Adipose tissue (tissue), 3 donors: ENCODE measurements around the gene VCP. TPM values are rescaled to one million over a fixed set of nuclear protein-coding genes. Genes with fewer than 3 reads are reported as not detected.
A peak's percentile ranks its signal among the peaks of the same experiment; 100 is the strongest.

Experiments used
- H3K27ac ChIP-seq: one replicate; pipeline ENCODE4 v1.5.1; 2013; ENCODE audit warnings: low read depth, low read length
- WGBS, 3 donors: extraction: QIAGEN DNeasy Blood & Tissue Kit; methylation state at CpG; one replicate each; pipeline ENCODE4 v1.1.7; 2013; 5-methylcytosine and 5-hydroxymethylcytosine counted together
- polyA plus RNA-seq, 3 donors: library from polyadenylated mRNA; stranded (reverse); fragments of 200-250 nt; gene quantifications; one replicate each; pipeline ENCODE4 v1.2.3, GENCODE V29; 2013
- donor health status: healthy with polysubstance abuse.
- donor health status: Bipolar disorder and iron deficiency.
- donor health status: healthy.

VCP gene
- polyA plus RNA-seq, 3 donors, result 53.4 to 148 (median 54.3) TPM

DNA sequence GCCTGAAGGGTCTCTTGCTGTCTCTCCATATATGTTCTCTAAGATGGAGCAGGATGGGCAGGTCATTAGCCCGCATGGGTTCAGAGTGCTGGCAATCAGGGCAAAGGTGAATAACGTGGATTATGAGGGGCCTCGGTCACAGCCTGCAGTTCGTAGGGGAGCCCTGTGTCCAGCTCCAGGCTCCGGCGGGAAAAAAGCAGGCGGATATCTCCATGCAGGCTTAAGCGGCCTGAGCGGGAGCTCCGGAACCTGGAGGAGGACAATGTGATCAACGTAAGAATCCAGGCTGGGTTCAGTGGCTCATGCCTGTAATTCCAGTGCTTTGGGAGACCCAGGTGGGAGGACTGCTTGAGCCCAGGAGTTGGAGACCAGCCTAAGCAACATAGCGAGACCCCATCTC is 32.7 kb upstream of the VCP start:
- WGBS, 3 donors, result 91% methylated on average over 12 of the region's 12 CpGs
- H3K27ac ChIP-seq, result no peak overlapping the region

DNA sequence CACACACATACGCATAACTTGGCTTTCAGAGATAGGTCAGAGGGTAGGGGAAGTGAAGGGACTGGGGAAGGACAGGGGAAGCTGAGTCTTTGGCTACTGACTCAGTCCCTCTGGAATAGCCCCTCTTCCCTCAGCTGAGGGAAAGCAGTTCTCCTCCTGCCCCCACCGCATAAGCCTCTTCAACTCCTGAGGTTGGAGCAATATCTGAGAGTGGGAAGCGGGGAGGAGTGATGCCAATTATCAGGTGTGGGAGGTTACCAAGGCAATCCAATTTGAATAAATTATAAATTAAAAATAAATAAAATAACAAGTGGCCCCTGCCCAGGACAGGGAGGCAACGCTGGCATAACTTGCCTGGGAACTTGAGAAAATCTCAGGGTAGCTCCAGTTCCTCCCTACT is 32.2 kb upstream of the VCP start:
- H3K27ac ChIP-seq, result no peak overlapping the region
- WGBS, 3 donors, result 89 to 92% (median 90%) methylated on average over 4 of the region's 4 CpGs

DNA sequence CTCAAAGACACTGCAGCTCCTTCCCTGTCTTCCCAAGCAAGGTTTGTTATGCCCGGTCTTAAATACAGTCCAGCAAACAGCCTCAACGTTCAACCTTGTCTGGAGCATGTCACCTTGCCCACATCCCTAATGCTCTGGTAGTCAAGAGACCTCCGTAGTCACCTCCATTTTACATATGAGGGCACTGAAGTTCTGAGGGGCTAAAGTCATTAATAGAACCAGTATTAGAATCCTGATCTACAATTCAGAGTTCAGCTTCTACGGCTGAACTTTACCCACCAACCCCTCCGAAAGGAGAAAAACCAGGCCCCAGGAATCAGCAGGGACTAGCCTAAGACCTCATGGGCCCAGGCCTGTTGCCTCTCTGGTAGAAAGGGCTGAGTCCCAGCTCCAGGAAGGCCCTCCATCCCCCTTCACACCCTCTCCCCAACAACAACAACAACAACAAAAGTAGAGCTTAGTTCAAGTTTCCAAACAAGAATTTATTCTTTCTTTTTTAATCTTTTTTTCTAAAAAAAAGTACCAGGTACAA is 31.3 kb upstream of the VCP start:
- WGBS, 3 donors, result 35 to 41% (median 40%) methylated on average over 5 of the region's 5 CpGs
- peak overlapping the region; percentile 11 for H3K27ac ChIP-seq

DNA sequence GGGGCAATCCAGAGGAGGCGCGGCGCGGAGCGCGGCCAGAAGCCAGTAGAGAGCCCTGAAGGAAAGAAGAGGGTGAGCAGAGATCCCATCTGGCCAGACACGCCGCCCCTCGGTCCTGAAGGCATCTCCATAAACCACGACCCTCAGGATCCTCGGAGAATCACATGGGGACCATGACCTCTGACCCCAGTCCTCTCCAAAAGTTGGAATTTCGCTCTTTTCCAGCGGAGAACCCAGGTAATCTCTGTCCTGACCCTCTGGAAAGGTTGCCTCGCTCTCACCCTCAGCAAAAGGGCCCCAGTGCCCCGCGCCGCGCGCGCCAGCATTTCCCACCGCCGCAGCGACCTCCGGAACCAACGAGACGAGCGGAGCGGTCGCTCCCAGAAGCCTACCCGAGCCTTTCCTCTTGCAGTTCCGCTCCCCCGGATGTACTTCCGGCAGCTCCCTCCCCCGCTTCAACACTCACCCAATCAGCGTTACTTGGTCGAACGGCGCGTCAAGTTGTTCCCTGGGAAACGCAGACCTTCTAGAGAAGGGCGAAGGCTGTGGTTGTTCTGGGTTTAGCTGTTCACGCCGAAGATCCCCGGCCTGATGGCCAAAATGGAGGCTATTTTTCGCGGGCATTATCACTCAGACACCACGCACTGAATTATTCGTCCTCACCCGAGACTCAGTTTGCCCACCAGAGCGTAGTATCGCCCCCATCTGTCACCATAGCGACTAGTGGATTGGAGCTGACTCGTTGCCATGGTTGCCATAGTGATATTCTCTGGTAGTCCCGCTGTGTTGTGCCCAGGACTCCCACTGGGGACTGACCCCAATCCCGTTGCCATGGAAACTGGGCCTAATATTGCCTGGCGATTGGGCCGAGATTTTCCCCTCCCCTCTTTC is 30.6 kb upstream of the VCP start, which contains the start of gene STOML2:
Gene STOML2 (minus strand): TSS at position 363 of the 891 bp plus-strand sequence. CDS start 37 bp downstream, at position 326.
- 0 to 1% (median 1%) methylated on average over 57 of the region's 57 CpGs for whole genome bisulfite sequencing, 3 donors
- peak within 1 kb of the TSS; percentile 11 for H3K27ac ChIP-seq

DNA sequence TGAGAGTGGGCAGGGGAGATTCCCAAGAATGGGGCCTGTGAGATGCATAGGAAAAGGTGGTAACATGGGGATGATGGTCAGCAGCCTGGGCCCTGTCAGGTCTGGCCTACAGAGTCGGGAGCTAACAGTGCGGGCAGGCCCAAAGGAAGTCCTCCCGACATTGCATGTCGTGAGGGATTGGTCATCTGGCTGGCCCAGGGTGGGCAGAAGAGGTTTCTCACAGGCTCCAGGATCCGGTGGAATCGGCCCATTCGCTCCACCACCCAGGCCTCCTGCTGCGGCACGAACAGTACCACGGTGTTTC is 30.0 kb upstream of the VCP start:
- 2 to 4% (median 3%) methylated on average over 10 of the region's 10 CpGs for WGBS, 3 donors

DNA sequence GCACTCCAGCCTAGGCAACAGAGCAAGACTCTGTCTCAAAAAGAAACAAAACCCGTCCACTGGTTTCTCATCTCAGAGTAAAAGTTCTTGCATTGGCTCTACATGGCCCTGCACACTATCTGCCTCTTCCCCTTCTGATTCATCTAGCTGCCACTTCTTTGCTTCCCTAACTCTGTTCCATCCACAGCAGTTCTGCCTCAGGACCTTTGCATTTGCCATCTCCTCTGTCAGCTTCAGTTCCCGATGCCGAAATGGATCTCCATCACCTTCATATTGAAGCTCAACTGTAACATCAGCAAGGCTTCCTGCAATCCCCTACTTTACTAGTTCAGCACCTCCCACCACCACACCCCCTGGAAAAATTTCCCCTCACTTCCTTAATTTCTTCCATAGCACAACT is 25.1 kb upstream of the VCP start:
- WGBS, 3 donors, result 82 to 90% (median 87%) methylated on average over 3 of the region's 3 CpGs
- H3K27ac ChIP-seq, result no peak overlapping the region

More for the DNA sequence above, 30.0 kb upstream of the VCP start:
- no peak overlapping the region for H3K27ac ChIP-seq

DNA sequence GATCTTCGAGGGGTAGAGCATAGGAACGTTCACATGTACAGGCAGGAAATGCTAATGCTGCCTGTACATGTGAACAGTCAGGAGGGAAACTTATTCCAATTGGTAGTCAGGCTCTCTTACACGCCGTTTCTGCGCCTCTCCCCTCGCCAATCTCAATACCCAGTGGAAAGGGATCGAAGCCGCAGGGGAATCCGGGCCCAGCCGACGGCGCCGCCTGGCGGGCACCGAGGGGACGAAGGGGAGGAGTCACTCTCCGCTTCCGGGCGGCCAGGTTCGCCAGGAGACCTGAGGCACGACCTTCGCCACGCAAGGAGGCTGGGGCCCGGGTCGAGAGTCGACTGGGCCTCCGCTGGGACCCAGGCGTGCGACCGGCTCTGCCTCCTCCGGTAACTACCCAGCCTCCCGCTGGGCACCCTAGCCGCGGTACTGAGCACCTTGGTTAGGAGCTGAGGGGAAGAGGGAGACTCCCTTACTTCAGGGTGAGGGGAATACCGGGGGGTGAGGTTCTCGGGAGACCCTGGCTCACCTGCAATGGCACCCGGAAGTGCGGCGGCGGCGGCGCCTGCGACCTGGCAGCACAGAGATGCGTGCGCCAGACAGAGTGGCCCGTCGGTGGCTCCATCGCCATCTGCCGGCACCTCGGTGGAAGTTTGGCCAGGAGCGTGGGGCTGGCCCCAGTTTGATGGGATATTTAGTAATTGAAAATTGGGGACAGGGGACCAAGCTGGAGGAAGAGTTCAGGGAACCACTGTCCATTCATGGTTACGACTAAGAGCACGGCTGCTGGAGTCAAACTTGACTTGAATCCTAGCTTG is 23.8 kb upstream of the VCP start, which contains the start of gene PIGO:
Gene PIGO (minus strand): TSS at position 557 of the 815 bp plus-strand sequence. CDS start 1,026 bp downstream, outside the sequence.
- peak within 1 kb of the TSS; percentile 83 for H3K27ac ChIP-seq
- WGBS, 3 donors, result 0% methylated on average over 46 to 53 of the region's 53 CpGs

DNA sequence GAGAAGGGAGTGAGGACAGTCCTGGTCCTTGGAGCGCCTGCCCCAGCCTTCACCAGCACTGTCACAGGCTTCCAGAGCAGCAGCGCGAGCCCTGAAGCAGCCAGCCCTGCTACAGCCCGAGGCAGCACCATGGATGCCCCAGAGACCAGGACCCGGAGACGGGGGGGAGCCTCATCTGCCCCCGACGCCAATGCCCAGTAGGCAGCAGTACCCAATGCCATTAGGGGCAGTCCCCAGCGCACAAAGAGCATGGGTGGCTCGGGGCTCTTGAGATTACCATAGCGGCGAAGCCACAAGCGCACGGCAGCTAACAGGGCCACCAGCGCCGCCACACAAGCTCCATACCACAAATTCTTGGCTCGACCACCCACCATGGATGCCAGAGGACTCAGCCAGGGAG is 19.1 kb upstream of the VCP start:
- no peak overlapping the region for H3K27ac ChIP-seq
- 94 to 97% (median 95%) methylated on average over 17 of the region's 17 CpGs for WGBS, 3 donors

DNA sequence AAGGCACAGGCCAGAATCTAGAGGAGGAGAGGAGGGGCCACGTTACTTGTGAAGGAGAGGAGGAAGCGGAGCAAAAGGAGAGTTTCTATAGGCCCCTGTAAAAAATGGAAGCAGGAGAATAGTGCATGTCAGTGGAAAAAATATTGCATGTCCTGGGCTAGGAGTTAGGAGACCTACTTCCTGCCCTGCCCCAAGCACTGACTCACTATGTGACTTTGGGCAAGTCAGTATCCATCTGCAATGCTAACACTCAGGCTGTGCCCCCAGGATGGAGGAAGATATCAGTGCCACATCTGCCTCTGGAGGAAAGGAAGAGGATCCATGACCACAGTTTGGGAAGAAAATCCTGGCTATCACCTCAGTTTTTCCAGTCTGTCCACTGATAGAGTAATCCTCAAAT is 17.0 kb upstream of the VCP start:
- H3K27ac ChIP-seq, result no peak overlapping the region
- WGBS, 3 donors, result 97 to 100% (median 99%) methylated on average over 2 of the region's 2 CpGs

DNA sequence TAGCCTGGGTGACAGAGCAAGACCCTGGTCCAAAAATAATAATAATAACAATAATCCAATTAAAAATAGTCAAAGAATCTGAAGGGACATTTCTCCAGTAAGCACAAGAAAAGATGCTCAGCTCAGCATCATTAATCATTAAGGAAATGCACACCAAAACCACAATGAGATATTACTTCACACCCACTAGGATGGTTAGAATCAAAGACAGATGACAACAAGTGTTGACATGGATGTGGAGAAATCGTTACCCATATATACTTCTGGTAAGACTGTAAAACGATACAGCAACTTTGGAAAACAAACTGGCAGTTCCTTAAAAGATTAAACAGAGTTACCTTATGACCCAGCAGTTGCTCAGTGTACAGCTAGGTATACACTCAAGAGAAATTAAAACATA is 12.7 kb upstream of the VCP start:
- H3K27ac ChIP-seq, result no peak overlapping the region
- 53 to 88% (median 62%) methylated on average over 2 of the region's 2 CpGs for WGBS, 3 donors

DNA sequence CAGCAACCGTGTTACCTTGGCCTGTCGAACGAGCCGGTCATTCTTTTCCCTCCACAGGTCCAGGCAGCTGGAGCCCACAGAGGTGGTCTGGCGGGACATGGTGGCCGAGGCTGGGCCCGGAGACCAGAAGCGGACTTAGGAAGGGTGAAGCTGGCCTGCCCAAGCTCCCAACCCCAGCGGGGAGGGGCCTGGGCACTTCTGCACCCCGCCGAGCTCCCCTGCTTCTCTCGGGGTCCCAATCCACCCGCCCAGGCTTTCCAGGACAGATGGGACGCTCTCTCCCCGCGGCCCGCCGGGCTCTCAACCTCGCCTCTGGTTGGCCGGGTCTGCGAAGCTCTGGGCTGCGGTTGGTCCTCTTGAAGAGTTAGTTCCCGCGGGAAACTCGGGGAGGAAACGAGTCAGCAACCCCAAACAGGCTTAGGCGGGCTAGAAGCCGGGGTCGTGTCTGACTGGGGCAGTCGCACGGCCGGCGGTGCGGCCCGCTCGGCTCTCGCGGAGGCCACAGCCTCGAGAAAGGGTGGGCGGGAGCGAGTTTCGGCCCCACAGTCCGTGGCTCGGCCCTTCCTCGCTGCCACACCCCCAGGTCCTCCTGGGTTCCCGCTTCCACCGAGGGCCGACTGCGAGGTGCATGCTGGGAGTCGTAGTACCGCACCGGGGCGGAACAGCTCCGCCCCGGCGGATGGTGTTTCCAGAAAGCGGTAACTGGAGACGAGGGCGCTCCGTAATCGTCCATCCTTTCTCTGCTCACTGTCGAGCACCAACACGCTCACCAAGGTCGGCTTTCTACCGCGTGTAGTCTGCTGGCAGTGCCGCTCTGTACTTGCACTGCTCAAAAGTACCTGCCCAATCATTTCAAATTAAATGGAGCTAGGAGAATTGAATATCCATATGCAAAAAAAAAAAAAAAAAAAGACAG is 7.3 kb upstream of the VCP start, which contains the start of gene FANCG:
Gene FANCG (minus strand): TSS at position 517 of the 916 bp plus-strand sequence. CDS start 418 bp downstream, at position 99.
- WGBS, 3 donors, result 0% methylated on average over 66 to 67 of the region's 67 CpGs
- no peak within 1 kb of the TSS for H3K27ac ChIP-seq

DNA sequence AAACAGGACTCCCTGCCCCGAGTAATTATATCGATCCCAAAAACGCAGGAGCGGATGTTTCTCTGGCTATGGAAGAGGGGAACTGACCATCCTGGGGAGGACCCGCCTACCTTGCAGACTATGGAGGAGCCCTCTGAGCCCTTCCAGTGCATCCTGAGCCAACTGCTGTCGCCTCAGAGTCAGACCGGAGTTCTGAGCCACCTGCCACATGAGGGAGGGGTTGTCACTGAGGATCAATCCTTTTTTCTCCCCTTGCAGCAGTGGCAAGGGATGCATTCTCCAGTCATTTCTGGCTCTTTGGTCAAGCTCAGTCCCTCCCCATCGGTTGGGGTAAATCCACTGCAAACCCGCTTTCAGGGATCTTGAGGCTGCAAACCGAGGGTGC is 6.6 kb upstream of the VCP start:
- no peak overlapping the region for H3K27ac ChIP-seq
- 3 to 7% (median 6%) methylated on average over 10 of the region's 10 CpGs for WGBS, 3 donors

DNA sequence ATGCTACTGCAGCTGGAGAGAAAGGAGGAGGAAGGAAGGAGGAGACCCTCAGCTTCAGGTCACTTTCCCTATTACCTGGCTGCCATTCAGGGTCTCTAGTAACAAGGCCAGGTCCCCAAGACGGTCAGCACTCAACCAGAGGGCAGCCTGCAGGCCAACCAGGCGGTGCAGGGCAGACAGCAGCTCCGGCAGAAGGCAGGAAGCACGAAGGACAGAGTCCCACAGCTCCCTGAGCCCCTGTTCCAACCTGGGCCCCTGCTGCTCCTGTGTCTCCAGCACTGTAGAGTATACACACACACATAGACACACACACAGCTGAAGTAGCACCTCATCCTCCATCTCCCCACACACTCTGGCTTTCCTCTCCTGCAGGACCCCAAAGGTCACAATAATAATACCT is 5.6 kb upstream of the VCP start:
- WGBS, 3 donors, result 60 to 75% (median 68%) methylated on average over 4 of the region's 4 CpGs
- no peak overlapping the region for H3K27ac ChIP-seq

DNA sequence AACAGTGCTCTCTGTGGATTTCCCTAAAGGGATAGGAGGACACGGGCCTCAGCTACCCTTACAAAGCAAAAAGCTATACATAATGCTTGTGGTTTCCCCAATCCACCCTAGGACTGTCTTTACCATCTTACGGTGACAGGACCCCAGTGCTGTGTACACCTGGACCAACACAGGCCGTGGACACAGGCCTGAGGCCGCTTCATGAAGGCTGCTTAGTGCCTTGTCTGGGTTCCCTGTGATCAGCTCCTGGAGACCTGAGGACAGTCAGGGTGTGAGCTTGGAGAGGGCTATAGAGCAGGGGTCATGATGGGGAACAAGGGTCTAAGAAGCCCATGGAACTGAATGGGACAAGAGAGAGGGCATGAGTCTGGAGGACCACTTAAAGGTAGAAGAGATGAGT is 4.4 kb upstream of the VCP start:
- no peak overlapping the region for H3K27ac ChIP-seq
- 91 to 94% (median 93%) methylated on average over 4 of the region's 4 CpGs for WGBS, 3 donors

DNA sequence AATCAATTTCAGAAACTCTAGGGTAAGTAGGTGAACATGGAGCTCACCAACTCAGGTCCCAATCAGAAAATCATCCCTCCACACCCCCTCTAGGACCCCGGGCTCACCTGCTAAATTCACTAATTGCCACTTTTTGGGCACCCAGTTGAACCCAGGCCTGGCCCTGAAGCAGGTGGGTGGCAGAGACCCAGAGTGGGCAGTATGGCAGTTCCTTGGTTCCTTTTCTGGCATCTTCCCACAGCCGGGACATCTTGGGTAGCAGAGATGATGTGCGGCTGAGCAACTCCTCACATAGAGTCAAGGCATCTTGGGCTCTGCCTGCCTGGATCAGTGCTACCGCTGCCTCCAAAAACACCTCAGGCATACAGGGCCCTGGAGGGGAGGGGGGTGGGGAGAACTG is 2.9 kb upstream of the VCP start:
- no peak overlapping the region for H3K27ac ChIP-seq
- WGBS, 3 donors, result 95 to 97% (median 96%) methylated on average over 4 of the region's 4 CpGs

DNA sequence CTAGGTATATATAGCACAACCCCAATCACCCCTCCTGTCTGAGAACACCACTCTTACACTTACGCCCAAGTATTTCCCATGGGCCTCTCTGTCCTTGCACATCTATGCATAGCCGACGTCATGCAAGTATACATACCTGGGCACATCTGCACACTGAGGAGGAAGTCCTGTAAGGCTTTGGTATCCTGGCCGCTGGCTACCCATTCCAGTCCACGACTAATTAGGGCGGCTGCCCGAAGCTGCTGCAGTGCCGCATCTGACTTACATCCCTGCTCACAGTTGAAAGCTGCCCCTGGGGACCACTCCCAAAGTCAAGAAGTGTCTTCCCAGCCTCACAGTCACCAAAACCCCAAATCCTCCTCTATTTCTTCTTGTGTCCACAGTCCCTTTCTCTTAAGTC is 2.4 kb upstream of the VCP start:
- no peak overlapping the region for H3K27ac ChIP-seq
- 95 to 97% (median 96%) methylated on average over 8 of the region's 8 CpGs for WGBS, 3 donors

DNA sequence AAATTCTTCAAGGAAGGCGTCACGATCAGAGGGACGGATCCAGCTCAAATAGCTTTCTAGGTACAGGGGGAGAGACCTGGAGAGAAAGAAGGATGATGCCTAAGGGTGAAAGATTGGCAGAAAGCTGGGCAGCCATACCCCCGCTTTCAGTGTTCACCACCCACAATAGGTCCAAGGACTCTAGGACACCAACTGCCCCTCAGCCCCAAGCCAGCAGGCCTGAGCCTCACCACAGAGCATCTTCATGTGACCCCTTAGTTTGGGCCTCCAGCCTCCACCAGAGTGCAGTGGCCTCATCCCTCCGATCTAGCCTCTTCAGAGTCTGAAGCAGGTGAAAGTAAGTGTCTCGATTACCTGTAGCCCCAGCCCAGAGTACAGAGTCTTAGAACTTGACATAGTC is 1.7 kb upstream of the VCP start:
- H3K27ac ChIP-seq, result no peak overlapping the region
- 97 to 99% (median 97%) methylated on average over 6 of the region's 6 CpGs for WGBS, 3 donors

DNA sequence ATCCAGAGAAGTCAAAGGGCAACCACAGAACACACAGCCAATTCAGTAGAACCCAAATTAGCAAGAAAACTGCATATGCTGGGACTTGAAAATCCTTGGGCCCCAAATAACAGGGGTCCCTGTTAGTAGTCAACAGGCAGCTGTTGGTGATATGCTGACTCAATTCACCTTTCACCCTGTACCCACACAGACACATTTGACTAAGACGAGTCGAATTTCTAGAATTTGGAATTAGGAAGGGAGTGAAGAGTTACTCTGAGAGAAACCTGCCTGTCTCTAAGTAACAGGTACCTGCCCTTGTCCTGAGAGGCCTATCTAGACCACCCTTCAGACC is 821 bp upstream of the VCP start:
- no peak overlapping the region for H3K27ac ChIP-seq

More for the DNA sequence above, 821 bp upstream of the VCP start:
- WGBS, 3 donors, result 88 to 100% (median 97%) methylated on average over 2 of the region's 2 CpGs
